Mesendoderm (in vitro differentiated cells): ENCODE data around the gene CDA. TPM values are rescaled to one million over a fixed set of nuclear protein-coding genes. Genes with fewer than 3 reads are reported as not detected.
A peak's percentile ranks its signal among the peaks of the same experiment; 100 is the strongest.

ENCODE experiments used
- DNase-seq: peaks from one replicate; pipeline ENCODE4 v3.0.0; 2013
- H2AK5ac ChIP-seq: 2 replicates; pipeline ENCODE4 v1.6.1; 2013; ENCODE audit warnings: low read length, inconsistent platforms
- H2BK120ac ChIP-seq: 2 replicates; pipeline ENCODE4 v1.6.1; 2013; ENCODE audit warnings: low read depth, mild to moderate bottlenecking, low read length, moderate library complexity, mixed read lengths
- H2BK15ac ChIP-seq: replicated peaks from 2 replicates; pipeline ENCODE4 v1.6.1; 2013; ENCODE audit warnings: low read depth, mild to moderate bottlenecking, moderate library complexity
- H2BK5ac ChIP-seq: 2 replicates; pipeline ENCODE4 v1.6.1; 2013; ENCODE audit warnings: low read length, inconsistent platforms
- H3K18ac ChIP-seq: 2 replicates; pipeline ENCODE4 v1.6.1; 2013; ENCODE audit warnings: mild to moderate bottlenecking, low read length, mixed read lengths
- H3K23ac ChIP-seq: one replicate; pipeline ENCODE4 v1.6.1; 2013; ENCODE audit warnings: low read length
- H3K27ac ChIP-seq: 2 replicates; pipeline ENCODE4 v1.5.1; 2013; ENCODE audit warnings: low read depth, mild to moderate bottlenecking, inconsistent platforms, low read length, moderate library complexity
- H3K27me3 ChIP-seq: 2 replicates; pipeline ENCODE4 v1.6.1; 2013; ENCODE audit warnings: low read length, control low read depth, mild to moderate bottlenecking, inconsistent platforms; ENCODE audit not compliant: insufficient read depth, poor library complexity
- H3K36me3 ChIP-seq: 2 replicates; pipeline ENCODE4 v1.6.1; 2013; ENCODE audit warnings: low read length, inconsistent platforms; ENCODE audit not compliant: control insufficient read depth, insufficient read depth
- H3K4ac ChIP-seq: one replicate; pipeline ENCODE4 v1.6.1; 2013; ENCODE audit warnings: low read depth, mild to moderate bottlenecking, low read length, moderate library complexity
- H3K4me1 ChIP-seq: 2 replicates; pipeline ENCODE4 v1.6.1; 2013; ENCODE audit warnings: low read depth, low read length, inconsistent platforms; ENCODE audit not compliant: control insufficient read depth
- H3K4me2 ChIP-seq: 2 replicates; pipeline ENCODE4 v1.6.1; 2013; ENCODE audit warnings: low read length
- H3K4me3 ChIP-seq: 2 replicates; pipeline ENCODE4 v1.5.1; 2013; ENCODE audit warnings: mild to moderate bottlenecking, low read length
- H3K56ac ChIP-seq: one replicate; pipeline ENCODE4 v1.6.1; 2013; ENCODE audit warnings: low read length
- H3K79me1 ChIP-seq: 2 replicates; pipeline ENCODE4 v1.6.1; 2013; ENCODE audit warnings: low read length, inconsistent platforms
- H3K79me2 ChIP-seq: 2 replicates; pipeline ENCODE4 v1.6.1; 2013; ENCODE audit warnings: mild to moderate bottlenecking, low read length; ENCODE audit not compliant: control insufficient read depth, insufficient read depth
- H3K9ac ChIP-seq: 2 replicates; pipeline ENCODE4 v1.6.1; 2013; ENCODE audit warnings: low read length, inconsistent platforms
- H4K5ac ChIP-seq: one replicate; pipeline ENCODE4 v1.6.1; 2013; ENCODE audit warnings: low read length
- H4K8ac ChIP-seq: one replicate; pipeline ENCODE4 v1.6.1; 2013; ENCODE audit warnings: low read depth, mild to moderate bottlenecking, control low read depth, low read length, moderate library complexity
- WGBS: extraction: QIAGEN DNeasy Blood & Tissue Kit; methylation state at CpG from one replicate; pipeline ENCODE4 v1.1.7; 2013; ENCODE audit warnings: low lambda C conversion rate, missing lambda C conversion rate; ENCODE audit not compliant: insufficient coverage; ENCODE audit errors: extremely low coverage; 5-methylcytosine and 5-hydroxymethylcytosine counted together
- polyA plus RNA-seq, 2 experiments: library from polyadenylated mRNA; stranded (reverse); fragments of 200-250 nt; gene quantifications; one replicate each; pipeline ENCODE4 v1.2.3, GENCODE V29; 2013

The CDA gene
- 66.8 TPM for polyA plus RNA-seq (2013, experiment 1 of 2)
- polyA plus RNA-seq (2013, experiment 2 of 2) = 60.1 TPM

GRCh38 chr1:20588634-20589225, at the start of gene CDA:
Gene CDA (plus strand): TSS chr1:20589097. CDS start chr1:20589130, 33 bp downstream.
- Histone ChIP-seq H2BK120ac (peak within 1 kb of the TSS; percentile 8), H3K18ac (peak within 1 kb of the TSS; percentile 11), H2AK5ac (peak within 1 kb of the TSS; percentile 41), H3K27me3 (no peaks in the 10 kb centered on the region), H4K8ac (no peak within 1 kb of the TSS), H4K5ac (no peak within 1 kb of the TSS), H3K4me1 (peaks cover 17% of the 10 kb centered on the region), H2BK5ac (peak within 1 kb of the TSS; percentile 81), H2BK15ac (no peak within 1 kb of the TSS), H3K56ac (peak within 1 kb of the TSS; percentile 82), H3K4ac (no peak within 1 kb of the TSS), H3K36me3 (no peaks in the 10 kb centered on the region), H3K79me2 (no peaks in the 10 kb centered on the region), H3K9ac (peak within 1 kb of the TSS; percentile 54), H3K23ac (no peak within 1 kb of the TSS), H3K27ac (peak within 1 kb of the TSS; percentile 13), H3K4me2 (peak within 1 kb of the TSS; percentile 37), H3K4me3 (no peak within 1 kb of the TSS), H3K79me1 (no peaks in the 10 kb centered on the region)
- peak; percentile 42 for DNase-seq
- no CpG with 5 or more reads among the region's 11 CpGs for WGBS

- H3K9ac ChIP-seq = no peak overlapping the region
- no peak overlapping the region for H2BK5ac ChIP-seq
- H2BK120ac ChIP-seq = no peak overlapping the region
- DNase-seq = no peak
- no peaks in the 10 kb centered on the region for H3K79me2 ChIP-seq
- no peaks in the 10 kb centered on the region for H3K4me1 ChIP-seq
- no peak overlapping the region for H2BK15ac ChIP-seq
- H3K27me3 ChIP-seq = no peaks in the 10 kb centered on the region
- H3K4ac ChIP-seq = no peak overlapping the region
- no peaks in the 10 kb centered on the region for H3K36me3 ChIP-seq
- H3K4me2 ChIP-seq = no peak overlapping the region
- no peak overlapping the region for H4K5ac ChIP-seq
- H3K4me3 ChIP-seq = no peak overlapping the region
- H3K23ac ChIP-seq = no peak overlapping the region
- no peaks in the 10 kb centered on the region for H3K79me1 ChIP-seq
- no peak overlapping the region for H3K27ac ChIP-seq
- H2AK5ac ChIP-seq = no peak overlapping the region
- WGBS = no CpG with 5 or more reads among the region's 1 CpG
- no peak overlapping the region for H3K56ac ChIP-seq
- H4K8ac ChIP-seq = no peak overlapping the region
- no peak overlapping the region for H3K18ac ChIP-seq
Measured at GRCh38 chr1:20540281-20540680, 48.6 kb upstream of the CDA start.

DNA sequence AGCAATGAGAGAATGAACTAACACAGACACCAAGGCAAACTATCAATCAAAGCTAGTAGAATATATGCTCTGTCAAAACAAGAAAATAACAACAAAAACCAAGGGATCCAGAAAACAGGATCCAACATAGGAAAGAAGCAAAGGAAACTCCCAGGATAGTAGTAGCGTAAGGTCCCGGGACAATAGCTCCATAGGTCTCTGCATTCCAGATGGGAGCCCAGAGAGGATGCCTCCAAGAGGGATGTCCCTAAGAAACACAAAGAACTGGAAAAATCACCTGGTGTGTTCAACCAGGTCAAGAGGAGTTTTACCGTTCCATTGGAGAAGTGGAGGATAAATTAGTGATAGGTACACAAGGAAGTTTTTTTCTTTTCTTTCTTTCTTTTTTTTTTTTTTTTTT, 42.3 kb upstream of the CDA start:
- Histone ChIP-seq H3K4me2 (no peak overlapping the region), H3K18ac (no peak overlapping the region), H4K8ac (no peak overlapping the region), H3K27ac (no peak overlapping the region), H4K5ac (no peak overlapping the region), H2BK15ac (no peak overlapping the region), H3K79me2 (no peaks in the 10 kb centered on the region), H3K4me3 (no peak overlapping the region), H3K9ac (no peak overlapping the region), H3K4ac (no peak overlapping the region), H3K79me1 (no peaks in the 10 kb centered on the region), H3K23ac (no peak overlapping the region), H2BK5ac (no peak overlapping the region), H3K36me3 (no peaks in the 10 kb centered on the region), H3K4me1 (no peaks in the 10 kb centered on the region), H3K56ac (no peak overlapping the region), H2AK5ac (no peak overlapping the region), H2BK120ac (no peak overlapping the region), H3K27me3 (no peaks in the 10 kb centered on the region)
- no peak for DNase-seq
- WGBS = no CpG with 5 or more reads among the region's 3 CpGs

DNA sequence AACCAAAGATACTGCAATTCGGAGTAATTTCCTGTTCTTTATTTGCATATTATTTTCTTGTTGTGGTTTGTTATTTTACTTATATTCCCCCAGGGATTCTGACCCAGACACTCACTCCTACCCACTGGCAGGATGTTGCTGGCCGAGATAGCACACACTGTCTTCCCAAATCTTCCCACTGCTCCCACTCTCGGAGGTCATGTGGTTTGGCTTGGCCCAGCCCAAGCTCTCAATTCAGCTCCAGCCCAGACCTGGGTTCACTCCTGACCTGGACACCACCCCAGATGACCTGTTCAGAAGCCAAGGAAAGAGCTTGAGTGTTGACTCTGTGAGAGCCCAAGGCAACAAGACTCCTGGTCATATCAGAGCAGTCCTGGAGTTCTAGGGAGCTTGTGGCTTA, 37.7 kb upstream of the CDA start:
- no CpG with 5 or more reads among the region's 3 CpGs for WGBS
- Histone ChIP-seq H3K9ac (no peak overlapping the region), H3K27me3 (peaks cover 32% of the 10 kb centered on the region), H2BK15ac (no peak overlapping the region), H3K23ac (no peak overlapping the region), H3K4ac (no peak overlapping the region), H3K79me2 (no peaks in the 10 kb centered on the region), H3K56ac (no peak overlapping the region), H4K8ac (no peak overlapping the region), H2AK5ac (no peak overlapping the region), H2BK5ac (no peak overlapping the region), H3K79me1 (no peaks in the 10 kb centered on the region), H3K36me3 (no peaks in the 10 kb centered on the region), H3K4me2 (no peak overlapping the region), H3K18ac (no peak overlapping the region), H3K27ac (no peak overlapping the region), H4K5ac (no peak overlapping the region), H3K4me1 (no peaks in the 10 kb centered on the region), H3K4me3 (no peak overlapping the region), H2BK120ac (no peak overlapping the region)
- DNase-seq = no peak

DNA sequence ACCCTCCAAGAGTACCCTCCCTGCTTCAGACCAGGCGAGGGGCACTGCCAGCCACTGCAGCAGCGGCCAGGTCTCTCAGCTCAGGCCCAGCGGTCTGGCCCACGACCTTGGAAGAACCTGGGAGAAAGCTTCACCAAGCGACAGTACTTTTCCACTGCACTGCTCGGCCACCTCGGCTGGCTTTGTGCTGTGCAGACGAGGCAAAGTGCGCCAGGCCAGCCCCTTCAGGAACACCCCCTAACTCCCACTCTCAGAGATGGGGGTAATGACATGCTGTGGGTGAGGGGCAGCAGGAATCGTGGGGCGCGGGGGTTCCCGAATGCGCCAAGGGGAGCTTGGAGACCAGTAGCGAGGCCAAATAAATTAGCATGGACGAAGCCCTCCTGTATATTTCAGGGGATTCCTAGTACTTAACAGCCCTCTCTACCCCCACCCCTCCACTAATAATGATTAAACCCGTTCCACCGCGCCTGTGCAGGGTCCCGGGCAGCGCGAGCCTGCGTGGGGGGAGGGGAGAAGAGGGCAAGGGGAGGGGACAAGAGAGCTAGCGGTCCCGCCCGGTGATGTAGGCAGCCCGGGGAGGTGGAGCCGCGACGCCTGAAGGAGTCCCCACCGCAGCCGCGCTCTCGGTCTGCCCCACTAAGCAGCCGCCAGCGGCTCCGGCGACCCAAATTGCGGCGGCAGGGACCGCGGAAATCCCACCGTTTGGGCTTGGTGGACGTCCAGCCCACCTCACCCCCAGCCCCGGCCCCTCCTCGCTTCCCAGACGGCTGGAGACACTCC, 36.8 kb upstream of the CDA start, which contains the start of gene FAM43B:
TSS of gene FAM43B (plus strand) at position 629 of the 783 bp plus-strand sequence. CDS start 401 bp downstream, outside the sequence.
- no CpG with 5 or more reads among the region's 47 CpGs for WGBS
- H3K27ac ChIP-seq = no peak within 1 kb of the TSS

More for the DNA sequence above, 36.8 kb upstream of the CDA start, which contains the start of gene FAM43B:
- Histone ChIP-seq H2BK120ac (no peak within 1 kb of the TSS), H3K56ac (peak within 1 kb of the TSS; percentile 88), H4K5ac (no peak within 1 kb of the TSS), H3K36me3 (no peaks in the 10 kb centered on the region), H3K27me3 (peaks cover 32% of the 10 kb centered on the region), H3K9ac (peak within 1 kb of the TSS; percentile 67), H4K8ac (no peak within 1 kb of the TSS), H3K4me3 (peak within 1 kb of the TSS; percentile 33), H3K4ac (no peak within 1 kb of the TSS), H3K4me2 (peak within 1 kb of the TSS; percentile 77), H3K4me1 (no peaks in the 10 kb centered on the region), H3K79me2 (no peaks in the 10 kb centered on the region), H2BK15ac (no peak within 1 kb of the TSS), H2BK5ac (no peak within 1 kb of the TSS), H3K79me1 (no peaks in the 10 kb centered on the region), H2AK5ac (no peak within 1 kb of the TSS), H3K18ac (peak within 1 kb of the TSS; percentile 65), H3K23ac (peak within 1 kb of the TSS; percentile 59)
- peak; percentile 77 for DNase-seq
